HCT116 (cell line): ENCODE data around the gene LAMTOR4.

Source experiments
- CBX3 ChIP-seq: IDR thresholded peaks from 2 replicates; pipeline ENCODE4 v1.6.1; 2012; ENCODE audit warnings: low read depth
- EZH2 ChIP-seq: fragments of 200-600 bp; sonication (generic); IDR thresholded peaks from 2 replicates; pipeline ENCODE4 v1.6.1; 2017; ENCODE audit warnings: antibody characterized with exemption, mixed run types
- FOSL1 ChIP-seq: IDR thresholded peaks from 2 replicates; pipeline ENCODE4 v1.6.1; 2012; ENCODE audit warnings: low read depth
- JUND ChIP-seq: IDR thresholded peaks from 2 replicates; pipeline ENCODE4 v1.6.1; 2012
- POLR2A ChIP-seq: IDR thresholded peaks from 2 replicates; pipeline ENCODE4 v1.7.0; 2011; ENCODE audit warnings: borderline replicate concordance; ENCODE audit not compliant: insufficient read depth, insufficient read length; ENCODE audit errors: extremely low read depth
- POLR2AphosphoS5 ChIP-seq: IDR thresholded peaks from 2 replicates; pipeline ENCODE4 v1.6.1; 2011; ENCODE audit warnings: mild to moderate bottlenecking, low read depth, low read length, moderate library complexity
- SIN3A ChIP-seq: IDR thresholded peaks from 2 replicates; pipeline ENCODE4 v1.6.1; 2012; ENCODE audit warnings: low read depth
- SP1 ChIP-seq: IDR thresholded peaks from 2 replicates; pipeline ENCODE4 v1.6.1; 2012; ENCODE audit warnings: low read depth
- TCF7L2 ChIP-seq: IDR thresholded peaks from 2 replicates; pipeline ENCODE4 v1.7.0; 2011; ENCODE audit warnings: borderline replicate concordance, inconsistent platforms; ENCODE audit not compliant: insufficient read depth, insufficient read length; ENCODE audit errors: extremely low read depth
- TF ChIP-seq, protein P1 (sequence below), 3 experiments: fragments of 200-600 bp in 1 of 3; sonication (generic) in 1 of 3; IDR thresholded peaks in 2 of 3; conservative IDR thresholded peaks in 1 of 3; 2 replicates each; pipeline ENCODE4 v1.5.1; 2012 to 2017; ENCODE audit warnings: low read depth in 2 of 3, low read length in 2 of 3, antibody characterized with exemption in 1 of 3, borderline replicate concordance in 1 of 3, control low read depth in 1 of 3, mild to moderate bottlenecking in 1 of 3, mixed read lengths in 1 of 3, mixed run types in 1 of 3, moderate library complexity in 1 of 3; ENCODE audit not compliant: insufficient read depth in 1 of 3

DNA sequence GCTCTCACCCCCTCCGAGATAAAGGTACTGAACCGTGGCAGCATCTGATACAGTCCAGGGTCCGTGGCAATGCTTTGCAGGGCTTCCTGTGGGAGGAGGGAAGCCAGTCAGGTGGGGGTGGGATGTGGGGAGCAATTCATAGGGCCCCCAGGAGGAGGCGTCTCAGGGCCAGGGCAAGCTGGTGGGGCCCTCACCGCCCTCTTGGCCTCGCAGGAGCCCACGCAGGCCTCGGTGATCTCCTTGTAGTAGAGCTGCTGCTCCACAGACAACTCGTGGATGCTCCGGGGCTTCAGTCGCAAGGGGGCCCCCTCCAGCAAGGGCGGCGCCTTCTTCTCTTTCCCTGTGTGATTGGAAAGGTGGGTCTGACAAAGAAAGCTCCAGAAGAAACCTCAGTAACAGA lies 36.8 kb upstream of the LAMTOR4 start:
- TF ChIP-seq, protein P1, sequence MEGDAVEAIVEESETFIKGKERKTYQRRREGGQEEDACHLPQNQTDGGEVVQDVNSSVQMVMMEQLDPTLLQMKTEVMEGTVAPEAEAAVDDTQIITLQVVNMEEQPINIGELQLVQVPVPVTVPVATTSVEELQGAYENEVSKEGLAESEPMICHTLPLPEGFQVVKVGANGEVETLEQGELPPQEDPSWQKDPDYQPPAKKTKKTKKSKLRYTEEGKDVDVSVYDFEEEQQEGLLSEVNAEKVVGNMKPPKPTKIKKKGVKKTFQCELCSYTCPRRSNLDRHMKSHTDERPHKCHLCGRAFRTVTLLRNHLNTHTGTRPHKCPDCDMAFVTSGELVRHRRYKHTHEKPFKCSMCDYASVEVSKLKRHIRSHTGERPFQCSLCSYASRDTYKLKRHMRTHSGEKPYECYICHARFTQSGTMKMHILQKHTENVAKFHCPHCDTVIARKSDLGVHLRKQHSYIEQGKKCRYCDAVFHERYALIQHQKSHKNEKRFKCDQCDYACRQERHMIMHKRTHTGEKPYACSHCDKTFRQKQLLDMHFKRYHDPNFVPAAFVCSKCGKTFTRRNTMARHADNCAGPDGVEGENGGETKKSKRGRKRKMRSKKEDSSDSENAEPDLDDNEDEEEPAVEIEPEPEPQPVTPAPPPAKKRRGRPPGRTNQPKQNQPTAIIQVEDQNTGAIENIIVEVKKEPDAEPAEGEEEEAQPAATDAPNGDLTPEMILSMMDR (IDR thresholded peaks at IDR 0.05 in 2 of 3, conservative IDR thresholded peaks at IDR 0.05 in 1 of 3; ENCODE audit: borderline replicate concordance in 1 of 3, insufficient read depth in 1 of 3, low read depth in 2 of 3, low read length in 2 of 3): no peak
- TF ChIP-seq EZH2: no peak
- TF ChIP-seq TCF7L2: no peak
- TF ChIP-seq POLR2AphosphoS5: no peak
- no peak for TF ChIP-seq FOSL1
- TF ChIP-seq SIN3A: no peak
- no peak for TF ChIP-seq CBX3
- TF ChIP-seq POLR2A: no peak
- no peak for TF ChIP-seq SP1
- no peak for TF ChIP-seq JUND
